A673 (cell line): ENCODE results near the gene TES.

ENCODE experiments used
- EZH2 ChIP-seq: fragments of 200-600 bp; sonication (generic); IDR thresholded peaks from 2 replicates; pipeline ENCODE4 v1.6.1; 2017; ENCODE audit warnings: borderline replicate concordance, low read depth, mild to moderate bottlenecking, mixed read lengths, antibody characterized with exemption, low read length; ENCODE audit not compliant: poor library complexity, severe bottlenecking
- TF ChIP-seq, protein P1 (sequence below): fragments of 300-800, 200-600 bp; sonication (generic); conservative IDR thresholded peaks from 2 replicates; pipeline ENCODE4 v1.5.1; 2017; ENCODE audit warnings: low read depth, mild to moderate bottlenecking, antibody characterized with exemption, low read length, moderate library complexity, mixed read lengths

DNA sequence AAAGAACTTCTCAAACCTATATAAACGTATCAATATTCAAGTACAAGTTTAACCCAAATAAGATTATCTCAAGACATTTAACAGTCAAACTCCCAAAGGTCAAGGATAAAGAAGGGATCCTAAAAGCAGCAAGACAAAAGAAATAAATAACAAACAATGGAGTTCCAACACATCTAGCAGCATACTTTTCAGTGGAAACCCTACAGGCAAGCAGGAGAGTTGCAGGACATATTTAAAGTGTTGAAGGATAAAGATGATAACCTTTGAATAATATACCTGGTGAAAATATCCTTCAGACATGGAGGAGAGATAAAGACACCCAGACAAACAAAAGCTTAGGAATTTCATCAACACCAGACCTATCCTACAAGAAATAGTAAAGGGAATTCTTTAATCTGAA, 82.8 kb downstream of the TES start:
- TF ChIP-seq EZH2, result no peak
- TF ChIP-seq, protein P1, sequence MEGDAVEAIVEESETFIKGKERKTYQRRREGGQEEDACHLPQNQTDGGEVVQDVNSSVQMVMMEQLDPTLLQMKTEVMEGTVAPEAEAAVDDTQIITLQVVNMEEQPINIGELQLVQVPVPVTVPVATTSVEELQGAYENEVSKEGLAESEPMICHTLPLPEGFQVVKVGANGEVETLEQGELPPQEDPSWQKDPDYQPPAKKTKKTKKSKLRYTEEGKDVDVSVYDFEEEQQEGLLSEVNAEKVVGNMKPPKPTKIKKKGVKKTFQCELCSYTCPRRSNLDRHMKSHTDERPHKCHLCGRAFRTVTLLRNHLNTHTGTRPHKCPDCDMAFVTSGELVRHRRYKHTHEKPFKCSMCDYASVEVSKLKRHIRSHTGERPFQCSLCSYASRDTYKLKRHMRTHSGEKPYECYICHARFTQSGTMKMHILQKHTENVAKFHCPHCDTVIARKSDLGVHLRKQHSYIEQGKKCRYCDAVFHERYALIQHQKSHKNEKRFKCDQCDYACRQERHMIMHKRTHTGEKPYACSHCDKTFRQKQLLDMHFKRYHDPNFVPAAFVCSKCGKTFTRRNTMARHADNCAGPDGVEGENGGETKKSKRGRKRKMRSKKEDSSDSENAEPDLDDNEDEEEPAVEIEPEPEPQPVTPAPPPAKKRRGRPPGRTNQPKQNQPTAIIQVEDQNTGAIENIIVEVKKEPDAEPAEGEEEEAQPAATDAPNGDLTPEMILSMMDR, result 0 out of 2 replicates have a peak, but pooled peaks have one; percentile 18
